GM12892 (cell line): ENCODE results near the gene ZNF280C.

Experiments
- POLR2A ChIP-seq: IDR thresholded peaks from 2 replicates; pipeline ENCODE4 v1.6.1; 2011; ENCODE audit warnings: low read depth, low read length, control low read depth
- TAF1 ChIP-seq: IDR thresholded peaks from 2 replicates; pipeline ENCODE4 v1.6.1; 2011; ENCODE audit warnings: low read depth, mild to moderate bottlenecking, control low read depth, low read length, borderline replicate concordance

DNA sequence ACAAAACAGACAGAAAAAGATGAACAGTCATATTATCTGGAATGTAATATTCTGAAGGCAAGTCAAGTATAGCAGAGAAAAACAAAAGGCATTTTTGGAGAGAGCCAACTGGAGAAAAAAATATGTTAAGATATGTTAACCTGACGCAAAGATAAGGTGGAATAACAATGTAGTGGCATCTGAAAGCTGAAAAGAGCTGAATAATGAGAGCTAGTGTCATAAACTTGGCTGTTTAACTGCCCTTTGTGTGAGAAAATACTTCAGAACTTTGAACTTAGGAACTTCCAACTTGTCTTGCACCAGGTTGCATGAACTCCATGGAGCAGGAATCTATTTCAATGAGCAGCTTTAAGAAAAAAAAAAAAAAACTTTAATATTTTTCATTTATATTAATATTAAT, 64.1 kb downstream of the ZNF280C start:
- no peak for TF ChIP-seq POLR2A
- no peak for TF ChIP-seq TAF1
